H9 (cell line): ENCODE data around the gene WIPF1. TPM values are rescaled to one million over a fixed set of nuclear protein-coding genes. Genes with fewer than 3 reads are reported as not detected.

Source experiments
- DNase-seq: peaks from one replicate; pipeline ENCODE4 v3.0.0-alpha.2; 2017
- H2AFZ ChIP-seq: one replicate; pipeline ENCODE4 v1.6.1; 2013; ENCODE audit warnings: mild to moderate bottlenecking, low read length, control low read depth, moderate library complexity
- H2AK5ac ChIP-seq: 2 replicates; pipeline ENCODE4 v1.6.1; 2013; ENCODE audit warnings: low read length, control low read depth, mixed read lengths; ENCODE audit not compliant: insufficient read length
- H2BK120ac ChIP-seq: one replicate; pipeline ENCODE4 v1.6.1; 2013; ENCODE audit warnings: low read depth, mild to moderate bottlenecking, low read length, control low read depth, inconsistent platforms; ENCODE audit not compliant: poor library complexity, severe bottlenecking
- H2BK12ac ChIP-seq: 2 replicates; pipeline ENCODE4 v1.6.1; 2013; ENCODE audit warnings: low read length, control low read depth, mixed read lengths, low read depth; ENCODE audit not compliant: insufficient read length
- H2BK15ac ChIP-seq: 2 replicates; pipeline ENCODE4 v1.6.1; 2013; ENCODE audit warnings: low read depth, low read length, control low read depth
- H2BK20ac ChIP-seq: one replicate; pipeline ENCODE4 v1.6.1; 2013; ENCODE audit warnings: low read depth, mild to moderate bottlenecking, low read length, control low read depth, inconsistent platforms; ENCODE audit not compliant: poor library complexity, severe bottlenecking
- H2BK5ac ChIP-seq: 2 replicates; pipeline ENCODE4 v1.6.1; 2013; ENCODE audit warnings: low read length, control low read depth, mixed read lengths; ENCODE audit not compliant: insufficient read length
- H3K14ac ChIP-seq: 2 replicates; pipeline ENCODE4 v1.6.1; 2013; ENCODE audit warnings: low read length, control low read depth; ENCODE audit not compliant: insufficient read depth
- H3K18ac ChIP-seq: 2 replicates; pipeline ENCODE4 v1.6.1; 2013; ENCODE audit warnings: low read depth, mild to moderate bottlenecking, mixed read lengths, low read length, control low read depth; ENCODE audit not compliant: insufficient read length
- H3K23ac ChIP-seq: 2 replicates; pipeline ENCODE4 v1.6.1; 2013; ENCODE audit warnings: low read length, control low read depth, mixed read lengths, low read depth; ENCODE audit not compliant: insufficient read length
- H3K23me2 ChIP-seq: 2 replicates; pipeline ENCODE4 v1.6.1; 2013; ENCODE audit warnings: low read depth, mild to moderate bottlenecking, mixed read lengths, low read length, control low read depth; ENCODE audit not compliant: insufficient read length, poor library complexity, severe bottlenecking
- H3K27ac ChIP-seq: 2 replicates; pipeline ENCODE4 v1.5.1; 2013; ENCODE audit warnings: low read length, control low read depth, mixed read lengths, low read depth; ENCODE audit not compliant: insufficient read length
- H3K27me3 ChIP-seq: 2 replicates; pipeline ENCODE4 v1.6.1; 2013; ENCODE audit warnings: low read length, control low read depth, inconsistent platforms; ENCODE audit not compliant: insufficient read depth
- H3K4ac ChIP-seq: 2 replicates; pipeline ENCODE4 v1.6.1; 2013; ENCODE audit warnings: low read depth, mild to moderate bottlenecking, control low read depth, inconsistent platforms, low read length, moderate library complexity
- H3K4me1 ChIP-seq: 2 replicates; pipeline ENCODE4 v1.6.1; 2013; ENCODE audit warnings: low read length, control low read depth, inconsistent platforms; ENCODE audit not compliant: insufficient read depth
- H3K4me2 ChIP-seq: 2 replicates; pipeline ENCODE4 v1.6.1; 2013; ENCODE audit warnings: low read length, control low read depth, mixed read lengths; ENCODE audit not compliant: insufficient read length, insufficient read depth
- H3K56ac ChIP-seq: 2 replicates; pipeline ENCODE4 v1.6.1; 2013; ENCODE audit warnings: low read depth, mild to moderate bottlenecking, mixed read lengths, low read length, control low read depth; ENCODE audit not compliant: insufficient read length
- H3K79me1 ChIP-seq: 2 replicates; pipeline ENCODE4 v1.6.1; 2013; ENCODE audit warnings: low read depth, mild to moderate bottlenecking, moderate library complexity, low read length, control low read depth, inconsistent platforms; ENCODE audit not compliant: insufficient read depth, poor library complexity, severe bottlenecking
- H3K79me2 ChIP-seq: 2 replicates; pipeline ENCODE4 v1.6.1; 2013; ENCODE audit warnings: low read length, control low read depth, inconsistent platforms; ENCODE audit not compliant: insufficient read depth
- H3K9ac ChIP-seq: 2 replicates; pipeline ENCODE4 v1.6.1; 2013; ENCODE audit warnings: low read length, control low read depth, mixed read lengths; ENCODE audit not compliant: insufficient read length; ENCODE audit errors: extremely low read depth
- H3K9me3 ChIP-seq: one replicate; pipeline ENCODE4 v1.6.1; 2013; ENCODE audit warnings: low read depth, low read length, inconsistent platforms; ENCODE audit not compliant: control insufficient read depth
- H3T11ph ChIP-seq: one replicate; pipeline ENCODE4 v1.6.1; 2013; ENCODE audit warnings: mild to moderate bottlenecking, low read length, control low read depth, inconsistent platforms
- H4K20me1 ChIP-seq: one replicate; pipeline ENCODE4 v1.6.1; 2013; ENCODE audit not compliant: control insufficient read depth, insufficient read length, insufficient read depth
- H4K5ac ChIP-seq: 2 replicates; pipeline ENCODE4 v1.6.1; 2013; ENCODE audit warnings: low read depth, mild to moderate bottlenecking, mixed read lengths, low read length, control low read depth; ENCODE audit not compliant: insufficient read length
- H4K8ac ChIP-seq: replicated peaks from 2 replicates; pipeline ENCODE4 v1.6.1; 2013; ENCODE audit warnings: low read length, control low read depth, mixed read lengths, low read depth; ENCODE audit not compliant: insufficient read length
- H4K91ac ChIP-seq: 2 replicates; pipeline ENCODE4 v1.6.1; 2013; ENCODE audit warnings: low read depth, mild to moderate bottlenecking, moderate library complexity, mixed read lengths, low read length, control low read depth; ENCODE audit not compliant: insufficient read length
- H3K27ac Mint-ChIP-seq, 3 experiments: 2 replicates in 2 of 3; 3 replicates in 1 of 3; pipeline ENCODE4 v1.8.0; 2020 to 2021; ENCODE audit warnings: mixed read lengths in 3 of 3, mild to moderate bottlenecking in 1 of 3, moderate library complexity in 1 of 3
- H3K27me3 Mint-ChIP-seq: 2 replicates; pipeline ENCODE4 v1.8.0; 2021; ENCODE audit warnings: low read depth, mild to moderate bottlenecking, moderate library complexity, mixed read lengths
- H3K36me3 Mint-ChIP-seq, 3 experiments: 2 replicates in 2 of 3; 3 replicates in 1 of 3; pipeline ENCODE4 v1.8.0; 2020 to 2021; ENCODE audit warnings: low read depth in 3 of 3, mixed read lengths in 3 of 3; ENCODE audit not compliant: insufficient read depth in 1 of 3
- H3K4me1 Mint-ChIP-seq, 2 experiments: 2 replicates each; pipeline ENCODE4 v1.8.0; 2020; ENCODE audit warnings: mixed read lengths in 2 of 2
- H3K4me3 Mint-ChIP-seq, 2 experiments: 2 replicates in 1 of 2; 3 replicates in 1 of 2; pipeline ENCODE4 v1.8.0; 2020 to 2021; ENCODE audit warnings: mild to moderate bottlenecking in 2 of 2, mixed read lengths in 2 of 2, moderate library complexity in 1 of 2
- H3K9me3 Mint-ChIP-seq, 2 experiments: 2 replicates in 1 of 2; 3 replicates in 1 of 2; pipeline ENCODE4 v1.8.0; 2020; ENCODE audit warnings: mild to moderate bottlenecking in 2 of 2, mixed read lengths in 2 of 2, moderate library complexity in 1 of 2
- WGBS: extraction: QIAGEN DNeasy Blood & Tissue Kit; methylation state at CpG from one replicate; pipeline ENCODE4 v1.1.7; 2013; ENCODE audit warnings: missing lambda C conversion rate, low lambda C conversion rate, mixed read lengths; ENCODE audit not compliant: insufficient read length; ENCODE audit errors: extremely low coverage; 5-methylcytosine and 5-hydroxymethylcytosine counted together
- total RNA-seq: library from RNA; stranded (reverse); gene quantifications from 2 replicates; pipeline ENCODE4 v1.2.1, GENCODE V29; 2021
- TF ChIP-seq, protein P1 (sequence below): fragments of 200-600 bp; sonication (generic); conservative IDR thresholded peaks from 3 replicates; pipeline ENCODE4 v1.8.0; 2021; ENCODE audit warnings: antibody characterized with exemption, mild to moderate bottlenecking

WIPF1 gene
- total RNA-seq, 1 experiment from 2014 or later, result 5.1 TPM

DNA sequence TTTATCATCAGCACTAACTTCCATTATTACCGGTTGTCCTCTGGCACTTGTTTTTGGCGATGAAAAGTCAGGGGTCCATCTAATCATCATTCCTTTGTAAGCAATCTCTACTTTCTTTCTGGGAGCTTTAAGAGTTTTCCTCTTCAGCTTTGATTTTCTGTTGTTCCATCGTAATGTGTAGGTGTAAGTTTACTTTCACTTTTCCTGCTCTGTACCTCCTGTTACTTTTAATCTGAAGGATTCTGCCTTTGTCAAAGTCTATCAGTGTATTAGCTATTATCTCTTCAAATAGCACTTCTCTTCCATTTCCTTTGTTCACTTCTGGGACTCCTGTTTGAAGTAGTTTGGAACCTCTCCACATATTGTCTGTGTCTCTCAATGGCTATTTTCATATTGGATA lies 85.3 kb downstream of the WIPF1 start:
- H3K9ac ChIP-seq, result no peak overlapping the region
- Mint-ChIP-seq H3K36me3 (peaks cover 23 to 38% (median 37%) of the 10 kb centered on the region in 3 experiments), H3K27ac (no peak overlapping the region), H3K4me3 (no peak overlapping the region), H3K9me3 (peaks cover 67 to 68% of the 10 kb centered on the region in 2 experiments), H3K27me3 (peaks cover 5% of the 10 kb centered on the region), H3K4me1 (no peaks in the 10 kb centered on the region)
- no peak overlapping the region for H3K4me2 ChIP-seq
- H4K20me1 ChIP-seq, result no peaks in the 10 kb centered on the region
- no peak overlapping the region for H2BK12ac ChIP-seq
- H3K23ac ChIP-seq, result no peak overlapping the region
- H3K4ac ChIP-seq, result no peak overlapping the region
- H3T11ph ChIP-seq, result no peak overlapping the region
- TF ChIP-seq, protein P1, sequence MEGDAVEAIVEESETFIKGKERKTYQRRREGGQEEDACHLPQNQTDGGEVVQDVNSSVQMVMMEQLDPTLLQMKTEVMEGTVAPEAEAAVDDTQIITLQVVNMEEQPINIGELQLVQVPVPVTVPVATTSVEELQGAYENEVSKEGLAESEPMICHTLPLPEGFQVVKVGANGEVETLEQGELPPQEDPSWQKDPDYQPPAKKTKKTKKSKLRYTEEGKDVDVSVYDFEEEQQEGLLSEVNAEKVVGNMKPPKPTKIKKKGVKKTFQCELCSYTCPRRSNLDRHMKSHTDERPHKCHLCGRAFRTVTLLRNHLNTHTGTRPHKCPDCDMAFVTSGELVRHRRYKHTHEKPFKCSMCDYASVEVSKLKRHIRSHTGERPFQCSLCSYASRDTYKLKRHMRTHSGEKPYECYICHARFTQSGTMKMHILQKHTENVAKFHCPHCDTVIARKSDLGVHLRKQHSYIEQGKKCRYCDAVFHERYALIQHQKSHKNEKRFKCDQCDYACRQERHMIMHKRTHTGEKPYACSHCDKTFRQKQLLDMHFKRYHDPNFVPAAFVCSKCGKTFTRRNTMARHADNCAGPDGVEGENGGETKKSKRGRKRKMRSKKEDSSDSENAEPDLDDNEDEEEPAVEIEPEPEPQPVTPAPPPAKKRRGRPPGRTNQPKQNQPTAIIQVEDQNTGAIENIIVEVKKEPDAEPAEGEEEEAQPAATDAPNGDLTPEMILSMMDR, result no peak
- H4K91ac ChIP-seq, result no peak overlapping the region
- H4K8ac ChIP-seq, result no peak overlapping the region
- H2BK15ac ChIP-seq, result no peak overlapping the region
- peaks cover 29% of the 10 kb centered on the region for H3K9me3 ChIP-seq
- no peaks in the 10 kb centered on the region for H3K27me3 ChIP-seq
- no peak overlapping the region for H3K14ac ChIP-seq
- no peak overlapping the region for H2AFZ ChIP-seq
- no peak overlapping the region for H2AK5ac ChIP-seq
- H3K56ac ChIP-seq, result no peak overlapping the region
- no peak overlapping the region for H4K5ac ChIP-seq
- H3K18ac ChIP-seq, result no peak overlapping the region
- no peak for DNase-seq
- WGBS, result no CpG with 5 or more reads among the region's 3 CpGs
- H2BK5ac ChIP-seq, result no peak overlapping the region
- no peaks in the 10 kb centered on the region for H3K4me1 ChIP-seq
- no peak overlapping the region for H2BK120ac ChIP-seq
- no peaks in the 10 kb centered on the region for H3K79me1 ChIP-seq
- H3K23me2 ChIP-seq, result no peaks in the 10 kb centered on the region
- H3K79me2 ChIP-seq, result no peaks in the 10 kb centered on the region
- H2BK20ac ChIP-seq, result no peak overlapping the region
- no peak overlapping the region for H3K27ac ChIP-seq
